PC-9 (cell line): ENCODE data around the gene PFKFB1. TPM values are rescaled to one million over a fixed set of nuclear protein-coding genes. Genes with fewer than 3 reads are reported as not detected.

ENCODE experiments used
- BruUV-seq: library from RNA; stranded (reverse); fragments of 400-500 nt; replicated peaks from 2 replicates; lab custom pipeline; 2021; lab: Mats Ljungman, UMichigan
- CTCF ChIA-PET: fragments of 300-600 bp; sonication (Branson Sonifier 250); formaldehyde crosslinking; loops from one replicate; lab custom pipeline; 2022; ENCODE audit warnings: antibody characterized with exemption; lab: Charles Lee
- POLR2A ChIA-PET: fragments of 300-600 bp; sonication (Branson Sonifier 250); formaldehyde crosslinking; loops from one replicate; lab custom pipeline; 2022; ENCODE audit warnings: antibody characterized with exemption; ENCODE audit not compliant: unreplicated experiment; lab: Charles Lee
- DNase-seq, 2 experiments: peaks; one replicate each; pipeline versions ENCODE4 v3.0.0 to v3.0.0-alpha.2; 2015 to 2022; ENCODE audit warnings: mixed read lengths in 1 of 2
- H2AFZ ChIP-seq: fragments of 200-600 bp; sonication (generic); 2 replicates; pipeline ENCODE4 v1.8.1; 2017; ENCODE audit warnings: antibody characterized with exemption
- H3F3A ChIP-seq: fragments of 200-600 bp; sonication (generic); 2 replicates; pipeline ENCODE4 v1.8.1; 2017; ENCODE audit warnings: antibody characterized with exemption, mild to moderate bottlenecking, low read depth; ENCODE audit not compliant: insufficient read depth
- H3K27ac ChIP-seq: fragments of 200-600 bp; sonication (generic); 2 replicates; pipeline ENCODE4 v1.6.1; 2016; ENCODE audit warnings: mixed run types
- H3K27me3 ChIP-seq: fragments of 200-600 bp; sonication (generic); 2 replicates; pipeline ENCODE4 v1.6.1; 2016; ENCODE audit warnings: low read depth, mixed run types; ENCODE audit not compliant: insufficient read depth
- H3K36me3 ChIP-seq: fragments of 200-600 bp; sonication (generic); 2 replicates; pipeline ENCODE4 v1.6.1; 2016; ENCODE audit warnings: low read depth, mixed run types
- H3K4me1 ChIP-seq: fragments of 200-600 bp; sonication (generic); replicated peaks from 2 replicates; pipeline ENCODE4 v1.6.1; 2016; ENCODE audit warnings: mixed run types; ENCODE audit not compliant: insufficient read depth
- H3K4me2 ChIP-seq: fragments of 200-600 bp; sonication (generic); 2 replicates; pipeline ENCODE4 v1.6.1; 2017; ENCODE audit warnings: mixed run types
- H3K4me3 ChIP-seq: fragments of 200-600 bp; sonication (generic); 2 replicates; pipeline ENCODE4 v1.6.1; 2016; ENCODE audit warnings: mixed run types
- H3K79me2 ChIP-seq: fragments of 200-600 bp; sonication (generic); 2 replicates; pipeline ENCODE4 v1.6.1; 2017; ENCODE audit warnings: low read depth, mixed run types
- H3K9me2 ChIP-seq: fragments of 200-600 bp; sonication (generic); 2 replicates; pipeline ENCODE4 v1.8.1; 2017; ENCODE audit warnings: mild to moderate bottlenecking; ENCODE audit not compliant: insufficient read depth
- H3K9me3 ChIP-seq: fragments of 200-600 bp; sonication (generic); 2 replicates; pipeline ENCODE4 v1.8.1; 2016; ENCODE audit warnings: low read depth; ENCODE audit not compliant: insufficient read depth
- H4K20me1 ChIP-seq: fragments of 200-600 bp; sonication (generic); 2 replicates; pipeline ENCODE4 v1.8.1; 2017; ENCODE audit not compliant: insufficient read depth
- CTCF ChIP-seq: fragments of 200-600 bp; sonication (generic); conservative IDR thresholded peaks from 2 replicates; pipeline ENCODE4 v1.6.1; 2017; ENCODE audit warnings: mixed run types, antibody characterized with exemption, mild to moderate bottlenecking, moderate library complexity
- EZH2 ChIP-seq: fragments of 200-600 bp; sonication (generic); IDR thresholded peaks from 2 replicates; pipeline ENCODE4 v1.8.0; 2017; ENCODE audit warnings: antibody characterized with exemption, low read depth
- intact Hi-C: fragments of 100-400 bp; cut with micrococcal nuclease; formaldehyde crosslinking; loops from one replicate; pipeline ENCODE4 v1.10.0; 2022; ENCODE audit not compliant: unreplicated experiment
- total RNA-seq: library from RNA; stranded (reverse); gene quantifications from 2 replicates; pipeline ENCODE4 v1.2.3, GENCODE V29; 2021

PFKFB1 gene
- total RNA-seq, 1 experiment from 2014 or later = 0.74 TPM

- H2AFZ ChIP-seq = no peak overlapping the region
- no TSS peak for BruUV-seq
- ChIA-PET POLR2A (no interaction called here), CTCF (no interaction called here)
- no peak overlapping the region for H3K27ac ChIP-seq
- no peaks in the 10 kb centered on the region for H3K36me3 ChIP-seq
- no peak for TF ChIP-seq CTCF
- no peak for TF ChIP-seq EZH2
- H3K4me3 ChIP-seq = no peak overlapping the region
- H3F3A ChIP-seq = no peaks in the 10 kb centered on the region
- peaks cover 3% of the 10 kb centered on the region; the same call in 1 of the 2 replicates for H3K27me3 ChIP-seq
- H4K20me1 ChIP-seq = no peaks in the 10 kb centered on the region
- DNase-seq = no peak
- H3K4me2 ChIP-seq = no peak overlapping the region
- no peaks in the 10 kb centered on the region for H3K9me3 ChIP-seq
- H3K9me2 ChIP-seq = no peaks in the 10 kb centered on the region
- H3K4me1 ChIP-seq = no peaks in the 10 kb centered on the region
- no peaks in the 10 kb centered on the region for H3K79me2 ChIP-seq
- intact Hi-C loops = loop anchor here (5.0 kb wide), 1 partner anchor 163 kb away; no protein-coding TSS in a partner anchor
Observed at GRCh38 chrX:54894159-54894558, 99.8 kb downstream of the PFKFB1 start.

GRCh38 chrX:54891573-54891972 lies 102.4 kb downstream of the PFKFB1 start:
- no TSS peak for BruUV-seq

GRCh38 chrX:54885740-54886139 lies 108.2 kb downstream of the PFKFB1 start:
- Histone ChIP-seq H3K9me3 (no peaks in the 10 kb centered on the region), H3K79me2 (no peaks in the 10 kb centered on the region), H3K9me2 (no peaks in the 10 kb centered on the region), H3K36me3 (no peaks in the 10 kb centered on the region), H3F3A (no peaks in the 10 kb centered on the region), H3K4me3 (no peak overlapping the region), H3K4me2 (no peak overlapping the region), H3K27me3 (no peaks in the 10 kb centered on the region), H3K27ac (no peak overlapping the region), H4K20me1 (no peaks in the 10 kb centered on the region), H3K4me1 (no peaks in the 10 kb centered on the region), H2AFZ (no peak overlapping the region)
- no TSS peak for BruUV-seq
- ChIA-PET POLR2A (no interaction called here), CTCF (no interaction called here)
- DNase-seq = no peak
- intact Hi-C loops = no loop called here
- TF ChIP-seq EZH2 = no peak
- TF ChIP-seq CTCF = no peak

More at GRCh38 chrX:54891573-54891972, 102.4 kb downstream of the PFKFB1 start:
- Histone ChIP-seq H3K4me2 (no peak overlapping the region), H3K79me2 (no peaks in the 10 kb centered on the region), H4K20me1 (no peaks in the 10 kb centered on the region), H3K9me3 (no peaks in the 10 kb centered on the region), H3K36me3 (no peaks in the 10 kb centered on the region), H3K4me3 (no peak overlapping the region), H3K9me2 (no peaks in the 10 kb centered on the region), H3K27me3 (no peaks in the 10 kb centered on the region), H3K4me1 (no peaks in the 10 kb centered on the region), H3K27ac (no peak overlapping the region), H3F3A (no peaks in the 10 kb centered on the region), H2AFZ (no peak overlapping the region)
- DNase-seq = peak in 1 of 2 experiments; percentile 28
- no peak for TF ChIP-seq EZH2
- peak; percentile 59 for TF ChIP-seq CTCF
- intact Hi-C loops = loop anchor here (5.0 kb wide), 1 partner anchor 166 kb away; no protein-coding TSS in a partner anchor
- ChIA-PET POLR2A (no interaction called here), CTCF (no interaction called here)

Other genes starting within 250 kb of the PFKFB1 start
- not detected in 2 replicates for gene ITIH6, start 195.9 kb downstream of the PFKFB1 start, total RNA-seq
- 108 and 137 TPM in 2 replicates for gene MAGED2, start 186.4 kb downstream of the PFKFB1 start, total RNA-seq
- gene TRO, start 73.4 kb downstream of the PFKFB1 start, total RNA-seq = not detected in 2 replicates
- gene APEX2, start 6.2 kb upstream of the PFKFB1 start, total RNA-seq = 48.0 and 57.7 TPM in 2 replicates
- not detected in 2 replicates for gene ALAS2, start 36.8 kb upstream of the PFKFB1 start, total RNA-seq
- not detected in 2 replicates for gene PAGE2B, start 80.8 kb upstream of the PFKFB1 start, total RNA-seq
- gene PAGE2, start 94.8 kb upstream of the PFKFB1 start, total RNA-seq = not detected in 2 replicates
- not detected in 2 replicates for gene PAGE5, start 226.2 kb upstream of the PFKFB1 start, total RNA-seq